Liver (tissue), 3 donors: Measurements from ENCODE around the gene ANKRD13D.

Experiments used
- FOXA1 ChIP-seq: IDR thresholded peaks from 2 replicates; pipeline ENCODE4 v1.6.1; 2016; ENCODE audit warnings: antibody characterized with exemption
- RAD21 ChIP-seq, 2 donors: IDR thresholded peaks; 2 replicates each; pipeline ENCODE4 v1.6.1; 2016; ENCODE audit warnings: antibody characterized with exemption in 2 of 2, mild to moderate bottlenecking in 2 of 2
- TAF1 ChIP-seq: conservative IDR thresholded peaks from 2 replicates; pipeline ENCODE4 v1.6.1; 2016; ENCODE audit warnings: antibody characterized with exemption, mild to moderate bottlenecking
- TF ChIP-seq, protein P1 (sequence below): fragments of 150-350 bp; IDR thresholded peaks from 2 replicates; pipeline ENCODE4 v1.5.1; 2017; ENCODE audit warnings: improper control_type of control experiment, low read depth, low read length; ENCODE audit not compliant: missing input control
- TF ChIP-seq, protein P2 (sequence below): IDR thresholded peaks from 2 replicates; pipeline ENCODE4 v1.6.1; 2016; ENCODE audit warnings: antibody characterized with exemption
- donor health status: healthy.
- donor health status: healthy.

DNA sequence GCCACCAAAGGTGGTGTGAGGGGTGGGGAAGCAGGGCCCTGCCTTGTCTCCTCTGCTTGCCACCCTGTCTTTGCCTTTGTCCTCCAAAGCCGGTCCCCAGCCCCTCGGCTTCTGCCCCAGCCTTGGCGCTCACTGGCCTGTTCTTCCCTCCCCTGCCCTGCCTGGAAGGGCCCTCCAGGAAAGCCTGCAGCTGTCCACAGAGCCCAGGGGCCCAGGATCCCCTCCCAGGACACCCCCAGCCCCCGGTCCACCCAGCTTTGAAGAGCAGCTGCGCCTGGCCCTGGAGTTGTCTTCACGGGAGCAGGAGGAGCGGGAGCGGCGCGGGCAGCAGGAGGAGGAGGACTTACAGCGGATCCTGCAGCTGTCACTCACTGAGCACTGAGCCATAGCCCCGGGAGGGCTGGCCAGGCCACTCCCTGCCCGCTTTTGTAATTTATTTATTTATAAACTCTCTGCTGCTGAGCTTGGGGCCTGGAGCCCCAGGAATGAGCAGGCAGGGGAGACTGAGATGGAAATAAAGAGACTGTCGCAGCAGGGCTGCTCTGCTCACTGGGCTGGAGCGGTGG lies 12.9 kb downstream of the ANKRD13D start:
- TF ChIP-seq, protein P1, sequence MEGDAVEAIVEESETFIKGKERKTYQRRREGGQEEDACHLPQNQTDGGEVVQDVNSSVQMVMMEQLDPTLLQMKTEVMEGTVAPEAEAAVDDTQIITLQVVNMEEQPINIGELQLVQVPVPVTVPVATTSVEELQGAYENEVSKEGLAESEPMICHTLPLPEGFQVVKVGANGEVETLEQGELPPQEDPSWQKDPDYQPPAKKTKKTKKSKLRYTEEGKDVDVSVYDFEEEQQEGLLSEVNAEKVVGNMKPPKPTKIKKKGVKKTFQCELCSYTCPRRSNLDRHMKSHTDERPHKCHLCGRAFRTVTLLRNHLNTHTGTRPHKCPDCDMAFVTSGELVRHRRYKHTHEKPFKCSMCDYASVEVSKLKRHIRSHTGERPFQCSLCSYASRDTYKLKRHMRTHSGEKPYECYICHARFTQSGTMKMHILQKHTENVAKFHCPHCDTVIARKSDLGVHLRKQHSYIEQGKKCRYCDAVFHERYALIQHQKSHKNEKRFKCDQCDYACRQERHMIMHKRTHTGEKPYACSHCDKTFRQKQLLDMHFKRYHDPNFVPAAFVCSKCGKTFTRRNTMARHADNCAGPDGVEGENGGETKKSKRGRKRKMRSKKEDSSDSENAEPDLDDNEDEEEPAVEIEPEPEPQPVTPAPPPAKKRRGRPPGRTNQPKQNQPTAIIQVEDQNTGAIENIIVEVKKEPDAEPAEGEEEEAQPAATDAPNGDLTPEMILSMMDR, result no peak
- no peak for TF ChIP-seq RAD21 (IDR thresholded peaks at IDR 0.05)
- no peak for TF ChIP-seq TAF1
- TF ChIP-seq, protein P2, sequence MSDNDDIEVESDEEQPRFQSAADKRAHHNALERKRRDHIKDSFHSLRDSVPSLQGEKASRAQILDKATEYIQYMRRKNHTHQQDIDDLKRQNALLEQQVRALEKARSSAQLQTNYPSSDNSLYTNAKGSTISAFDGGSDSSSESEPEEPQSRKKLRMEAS, result no peak
- no peak for TF ChIP-seq FOXA1
